Kidney (tissue), 14 donors: ENCODE measurements around the gene SLC25A53. TPM values are rescaled to one million over a fixed set of nuclear protein-coding genes. Genes with fewer than 3 reads are reported as not detected.
"Not testable (repeated sequence)": the region's sequence is repeated elsewhere in the genome, so short reads cannot be mapped to it uniquely, and the experiment has no call there.

Source experiments
- DNase-seq, 5 donors: peaks; one replicate each; pipeline ENCODE4 v3.0.0-alpha.2; 2013 to 2020
- FAIRE-seq: peaks from 2 replicates; lab custom pipeline; 2012; peaks lifted over from hg19 to GRCh38; lab: Jason Lieb, UNC
- H3K27ac ChIP-seq, 2 donors: one replicate each; pipeline ENCODE4 v1.7.0; 2013; ENCODE audit warnings: low read depth in 2 of 2, low read length in 2 of 2, inconsistent platforms in 1 of 2
- H3K27me3 ChIP-seq: one replicate; pipeline ENCODE4 v1.7.1; 2013; ENCODE audit warnings: low read length, inconsistent platforms; ENCODE audit not compliant: control insufficient read depth, insufficient read depth
- H3K36me3 ChIP-seq, 3 donors: one replicate each; pipeline versions ENCODE4 v1.7.0 to v1.7.1; 2013; ENCODE audit warnings: low read length in 3 of 3, control low read depth in 1 of 3, inconsistent platforms in 1 of 3; ENCODE audit not compliant: insufficient read depth in 3 of 3, control insufficient read depth in 2 of 3
- H3K4me1 ChIP-seq, 3 donors: one replicate each; pipeline versions ENCODE4 v1.7.0 to v1.7.1; 2013; ENCODE audit warnings: low read length in 3 of 3, inconsistent platforms in 1 of 3, low read depth in 1 of 3; ENCODE audit not compliant: control insufficient read depth in 2 of 3, insufficient read depth in 2 of 3
- H3K4me3 ChIP-seq, 3 donors: one replicate each; pipeline versions ENCODE4 v1.7.0 to v1.8.1; 2013; ENCODE audit warnings: low read length in 3 of 3, control low read depth in 1 of 3, inconsistent platforms in 1 of 3
- H3K9ac ChIP-seq, 3 donors: one replicate each; pipeline versions ENCODE4 v1.7.0 to v1.7.1; 2013; ENCODE audit warnings: low read length in 3 of 3, control low read depth in 1 of 3, inconsistent platforms in 1 of 3
- H3K9me3 ChIP-seq, 3 donors: one replicate each; pipeline versions ENCODE4 v1.7.0 to v1.7.1; 2013; ENCODE audit warnings: low read length in 3 of 3, control low read depth in 1 of 3, inconsistent platforms in 1 of 3; ENCODE audit not compliant: control insufficient read depth in 2 of 3, insufficient read depth in 1 of 3
- intact Hi-C: fragments of 100-400 bp; cut with DNase I; formaldehyde crosslinking; loops from one replicate; pipeline ENCODE4 v1.11.1; 2022
- polyA plus RNA-seq: library from polyadenylated mRNA; stranded (reverse); fragments of 350-450 nt; fragmentation: Illumina TruSeq; extraction: RNeasy Lipid Tissue Mini Kit (QIAGEN cat#74804); gene quantifications from one replicate; pipeline ENCODE4 v1.2.3, GENCODE V29; 2014; ENCODE audit warnings: low read depth, low replicate concordance; ENCODE audit not compliant: insufficient read depth
- total RNA-seq: library from RNA; stranded (reverse); fragmentation: NEBNext Ultra II Directional; extraction: Animal tissue kit (Norgen Biotek cat#: 25700); gene quantifications from one replicate; pipeline ENCODE4 v1.2.1, GENCODE V29; 2021
- TF ChIP-seq, protein P1 (sequence below): IDR thresholded peaks from 3 replicates; pipeline ENCODE4 v1.5.1; 2012; ENCODE audit warnings: mild to moderate bottlenecking, moderate library complexity, borderline replicate concordance; ENCODE audit not compliant: insufficient read depth; ENCODE audit errors: extremely low read depth
- donor health status: control.
- donor health status: control.
- donor health status: control.
- donor health status: control.
- donor health status: control.
- donor health status: DM: yes; HTN: yes; CAD: no.
- donor health status: Normal renal cell carcinoma (clear cell type).

The SLC25A53 gene
- total and polyA plus RNA-seq, 2 donors from 2014 or later: 5.0 to 12.1 TPM

DNA sequence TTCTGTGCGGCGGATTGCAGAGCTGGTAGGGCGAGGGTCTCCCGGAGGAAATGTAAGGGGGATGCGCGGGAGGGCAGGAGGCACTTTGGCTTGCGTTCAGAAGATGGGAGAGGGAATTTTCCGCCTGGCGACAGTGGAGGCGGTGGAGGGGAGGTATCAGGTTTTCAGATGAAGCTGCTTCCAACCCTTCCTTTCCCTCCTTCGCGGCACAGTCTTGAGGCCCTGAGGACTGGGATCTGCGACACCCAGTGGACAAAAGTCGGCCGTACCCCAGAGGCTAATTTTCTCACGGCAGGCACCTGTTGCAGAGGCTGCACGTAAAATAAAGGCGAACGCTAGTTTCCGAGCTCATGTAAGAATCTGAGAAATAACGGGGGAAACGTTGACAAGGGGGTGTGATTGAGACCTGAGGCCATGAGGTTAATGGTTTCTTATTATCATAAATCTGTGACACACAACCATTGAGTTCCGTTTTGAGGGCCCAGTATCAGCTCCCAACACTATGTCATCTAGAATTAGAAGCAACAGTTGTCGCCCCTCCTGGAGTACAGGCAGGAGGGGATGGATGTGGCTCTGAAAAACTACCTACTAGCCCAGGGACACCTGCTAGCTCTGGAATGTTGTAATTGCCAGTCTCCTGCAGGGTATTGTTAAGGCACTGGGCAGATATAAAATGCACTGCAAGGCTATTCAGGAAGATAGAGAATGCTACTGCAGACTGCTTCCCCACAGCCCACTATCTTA is 43.4 kb downstream of the SLC25A53 start:
- no peaks in the 10 kb centered on the region for H3K27me3 ChIP-seq
- no peak overlapping the region for H3K27ac ChIP-seq
- H3K9ac ChIP-seq: peak overlapping the region in 1 of 3 donors; percentile 11
- FAIRE-seq (no peak), DNase-seq (peak; percentile 71 to 86 (median 76))
- peak overlapping the region; percentile 10 to 55 (median 53) for H3K4me3 ChIP-seq
- intact Hi-C loops: no loop called here
- TF ChIP-seq, protein P1, sequence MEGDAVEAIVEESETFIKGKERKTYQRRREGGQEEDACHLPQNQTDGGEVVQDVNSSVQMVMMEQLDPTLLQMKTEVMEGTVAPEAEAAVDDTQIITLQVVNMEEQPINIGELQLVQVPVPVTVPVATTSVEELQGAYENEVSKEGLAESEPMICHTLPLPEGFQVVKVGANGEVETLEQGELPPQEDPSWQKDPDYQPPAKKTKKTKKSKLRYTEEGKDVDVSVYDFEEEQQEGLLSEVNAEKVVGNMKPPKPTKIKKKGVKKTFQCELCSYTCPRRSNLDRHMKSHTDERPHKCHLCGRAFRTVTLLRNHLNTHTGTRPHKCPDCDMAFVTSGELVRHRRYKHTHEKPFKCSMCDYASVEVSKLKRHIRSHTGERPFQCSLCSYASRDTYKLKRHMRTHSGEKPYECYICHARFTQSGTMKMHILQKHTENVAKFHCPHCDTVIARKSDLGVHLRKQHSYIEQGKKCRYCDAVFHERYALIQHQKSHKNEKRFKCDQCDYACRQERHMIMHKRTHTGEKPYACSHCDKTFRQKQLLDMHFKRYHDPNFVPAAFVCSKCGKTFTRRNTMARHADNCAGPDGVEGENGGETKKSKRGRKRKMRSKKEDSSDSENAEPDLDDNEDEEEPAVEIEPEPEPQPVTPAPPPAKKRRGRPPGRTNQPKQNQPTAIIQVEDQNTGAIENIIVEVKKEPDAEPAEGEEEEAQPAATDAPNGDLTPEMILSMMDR: peak; percentile 27
- peaks cover 0 to 3% (median 0%) of the 10 kb centered on the region in 3 donors for H3K4me1 ChIP-seq
- no peaks in the 10 kb centered on the region for H3K9me3 ChIP-seq
- H3K36me3 ChIP-seq: no peaks in the 10 kb centered on the region

DNA sequence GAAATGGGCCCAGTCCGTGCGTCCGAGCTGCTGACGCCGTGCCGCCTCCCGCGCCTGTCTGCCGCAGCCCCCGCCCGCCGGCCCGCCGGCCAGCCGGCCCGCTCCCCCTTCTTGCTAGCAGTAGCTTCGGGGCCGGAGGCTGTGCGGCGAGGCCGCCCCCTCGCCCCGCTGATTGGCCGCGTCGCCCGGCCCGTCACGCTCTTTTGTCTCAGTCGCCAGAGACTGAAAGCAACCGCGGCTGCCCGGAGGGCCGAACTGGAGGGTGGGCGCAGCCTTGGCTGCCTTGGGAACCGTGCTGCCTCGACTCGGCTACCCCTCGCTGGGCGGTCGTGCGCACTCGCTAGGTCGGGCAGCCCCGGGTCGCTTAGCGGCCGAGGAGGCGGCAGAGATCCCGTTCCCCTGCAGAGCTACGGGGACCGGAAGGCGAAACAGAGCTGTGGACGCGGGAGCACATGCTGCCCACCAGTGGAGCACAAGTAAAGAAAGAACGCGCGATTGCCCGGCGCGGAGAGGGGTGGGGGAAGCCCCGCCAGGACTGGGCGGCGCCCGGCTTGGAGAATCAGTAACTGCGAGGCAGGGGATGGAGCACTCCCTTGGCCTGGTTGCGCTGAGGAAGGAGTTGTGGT is 44.4 kb downstream of the SLC25A53 start, which contains the start of gene ZCCHC18:
TSS of gene ZCCHC18 (plus strand) at position 198 of the 626 bp plus-strand sequence. CDS start 1,589 bp downstream, outside the sequence.
- Histone ChIP-seq H3K4me3 (peak within 1 kb of the TSS; percentile 42 to 73 (median 55)), H3K9me3 (no peaks in the 10 kb centered on the region), H3K27me3 (no peaks in the 10 kb centered on the region), H3K36me3 (no peaks in the 10 kb centered on the region), H3K4me1 (peaks cover 0 to 3% (median 0%) of the 10 kb centered on the region in 3 donors), H3K27ac (no peak within 1 kb of the TSS), H3K9ac (peak within 1 kb of the TSS in 2 of 3 donors; percentile 40 to 44)
- TF ChIP-seq, protein P1: no peak
- FAIRE-seq: no peak
- DNase-seq: peak; percentile 83 to 89 (median 86)
- intact Hi-C loops: no loop called here

DNA sequence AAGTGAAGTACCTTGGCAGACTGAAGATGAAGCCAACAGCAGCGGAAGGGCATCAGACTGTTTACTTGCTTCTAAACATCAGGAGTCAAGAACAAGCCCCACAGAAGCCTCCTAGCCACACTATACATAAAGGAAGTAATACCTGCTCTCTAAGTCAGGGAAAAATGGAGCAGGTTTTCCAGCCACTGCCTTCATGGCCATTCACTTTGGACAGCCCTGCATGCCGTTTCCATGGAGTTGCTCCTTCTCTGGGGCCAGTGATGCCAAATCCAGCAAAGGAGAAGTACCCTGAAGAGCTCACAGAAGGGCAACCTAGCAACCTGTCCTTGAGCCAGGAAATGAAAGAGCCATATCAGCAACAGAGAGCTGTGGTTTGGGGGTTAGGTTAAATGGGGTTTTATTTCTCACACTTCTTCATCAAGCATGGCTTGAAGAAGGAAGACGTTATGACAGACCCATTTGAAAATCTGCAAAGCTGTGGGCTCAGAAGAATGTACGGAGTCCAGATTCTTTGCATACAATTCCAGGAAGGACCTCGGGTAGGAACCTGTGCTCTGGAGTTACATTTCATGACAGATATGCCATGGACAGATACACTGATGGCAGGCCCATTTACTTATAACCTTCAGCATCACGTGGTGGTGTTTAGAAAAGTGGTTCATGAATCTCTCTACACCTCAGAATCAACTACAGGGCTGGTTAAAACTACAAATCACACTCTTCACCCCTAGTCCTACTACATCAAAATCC is 46.1 kb downstream of the SLC25A53 start:
- H3K27ac ChIP-seq, H3K27me3 ChIP-seq, H3K9me3 ChIP-seq, H3K9ac ChIP-seq, H3K4me3 ChIP-seq, FAIRE-seq, DNase-seq, H3K4me1 ChIP-seq, H3K36me3 ChIP-seq, intact Hi-C loops: not testable (repeated sequence)

DNA sequence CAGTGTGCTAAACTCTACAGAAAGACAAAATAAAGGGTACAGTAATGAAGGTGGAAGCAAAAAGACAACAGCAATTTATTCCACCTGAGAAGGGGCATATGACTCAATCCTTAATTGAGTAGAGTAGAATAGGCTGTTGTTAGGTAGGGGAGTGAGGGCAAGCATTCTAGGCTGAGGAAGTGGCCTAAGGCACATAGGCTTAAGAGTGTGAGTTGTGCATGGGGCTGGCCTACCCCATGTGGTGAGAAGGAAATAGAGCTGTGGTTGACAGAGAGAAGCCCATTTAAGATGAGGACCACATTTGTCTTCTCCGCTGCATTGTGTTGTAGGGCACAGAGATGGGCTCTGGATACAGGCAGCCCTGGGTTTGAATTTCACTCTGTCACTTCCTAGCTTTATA is 47.9 kb downstream of the SLC25A53 start:
- H3K27ac ChIP-seq: no peak overlapping the region
- DNase-seq (no peak), FAIRE-seq (no peak)
- H3K4me1 ChIP-seq: peaks cover 0 to 3% (median 0%) of the 10 kb centered on the region in 3 donors
- H3K9me3 ChIP-seq: no peaks in the 10 kb centered on the region
- intact Hi-C loops: no loop called here
- H3K9ac ChIP-seq: no peak overlapping the region
- H3K27me3 ChIP-seq: no peaks in the 10 kb centered on the region
- no peaks in the 10 kb centered on the region for H3K36me3 ChIP-seq
- TF ChIP-seq, protein P1: no peak
- H3K4me3 ChIP-seq: no peak overlapping the region
